HCT116 (cell line): ENCODE results near the gene AR. TPM values are rescaled to one million over a fixed set of nuclear protein-coding genes. Genes with fewer than 3 reads are reported as not detected.

Source experiments
- ATAC-seq: fragments of 200-7000 bp; cut with Tn5 transposase; 2 replicates; pipeline ENCODE4 v1.9.1; 2020; ENCODE audit warnings: mild to moderate bottlenecking, moderate library complexity
- BruUV-seq: library from RNA; stranded (reverse); fragments of 400-500 nt; replicated peaks from 2 replicates; lab custom pipeline; 2021; lab: Mats Ljungman, UMichigan
- CTCF ChIA-PET: fragments of 300-600 bp; sonication (Branson Sonifier 250); formaldehyde crosslinking; loops from one replicate; lab custom pipeline; 2021; ENCODE audit warnings: antibody characterized with exemption; lab: Charles Lee
- POLR2A ChIA-PET: fragments of 300-600, 350-600 bp; sonication (Branson Sonifier 250); formaldehyde crosslinking; loops from one replicate; lab custom pipeline; 2021; ENCODE audit warnings: antibody characterized with exemption; lab: Charles Lee
- RAD21 ChIA-PET, 2 experiments: fragments of 300-600 bp; sonication (Branson Sonifier 250); formaldehyde crosslinking; loops; one replicate each; lab custom pipeline; 2023; ENCODE audit warnings: low total read pairs in 2 of 2; ENCODE audit not compliant: uncharacterized antibody in 2 of 2, unreplicated experiment in 2 of 2, low non-redundant PET in 1 of 2; lab: Charles Lee
- DNase-seq: peaks from one replicate; pipeline ENCODE4 v3.0.0-alpha.2; 2010; ENCODE audit warnings: low read depth, low spot score
- H2AFZ ChIP-seq: fragments of 200-600 bp; shearing (Covaris generic), sonication (generic); 2 replicates; pipeline ENCODE4 v1.6.1; 2017; ENCODE audit warnings: low read depth, mixed run types, mixed read lengths, antibody characterized with exemption, low read length; ENCODE audit not compliant: poor library complexity, severe bottlenecking
- H3K27ac ChIP-seq: 2 replicates; pipeline ENCODE4 v1.5.1; 2012; ENCODE audit warnings: low read depth, low read length
- H3K27me3 ChIP-seq: fragments of 200-600 bp; sonication (generic); 2 replicates; pipeline ENCODE4 v1.6.1; 2016; ENCODE audit warnings: mixed run types, low read length, mixed read lengths; ENCODE audit not compliant: insufficient read depth
- H3K36me3 ChIP-seq, 2 experiments: fragments of 200-500 bp in 1 of 2; fragments of 200-600 bp in 1 of 2; sonication (Bioruptor generic) in 1 of 2; sonication (generic) in 1 of 2; 2 replicates each; pipeline versions ENCODE4 v1.5.1 to v1.6.1; 2014 to 2016; ENCODE audit warnings: low read length in 2 of 2, inconsistent platforms in 1 of 2, mixed read lengths in 1 of 2, mixed run types in 1 of 2; ENCODE audit not compliant: insufficient read depth in 2 of 2, control insufficient read depth in 1 of 2
- H3K4me1 ChIP-seq, 2 experiments: fragments of 200-600 bp in 1 of 2; sonication (generic) in 1 of 2; 2 replicates each; pipeline versions ENCODE4 v1.5.1 to v1.6.1; 2012 to 2017; ENCODE audit warnings: low read length in 2 of 2, inconsistent platforms in 1 of 2, mild to moderate bottlenecking in 1 of 2, mixed read lengths in 1 of 2, mixed run types in 1 of 2, moderate library complexity in 1 of 2; ENCODE audit not compliant: insufficient read depth in 2 of 2, control insufficient read depth in 1 of 2
- H3K4me2 ChIP-seq: fragments of 200-600 bp; sonication (generic); 2 replicates; pipeline ENCODE4 v1.6.1; 2017; ENCODE audit warnings: mixed run types, low read length, mixed read lengths
- H3K4me3 ChIP-seq, 2 experiments: fragments of 200-600 bp in 1 of 2; sonication (generic) in 1 of 2; replicated peaks in 1 of 2; 2 replicates each; pipeline ENCODE4 v1.5.1; 2011 to 2016; ENCODE audit warnings: low read length in 2 of 2, control low read depth in 1 of 2, low read depth in 1 of 2, mild to moderate bottlenecking in 1 of 2, mixed read lengths in 1 of 2, mixed run types in 1 of 2
- H3K79me2 ChIP-seq: fragments of 200-600 bp; sonication (generic); 2 replicates; pipeline ENCODE4 v1.6.1; 2017; ENCODE audit warnings: mild to moderate bottlenecking, mixed run types, low read length, moderate library complexity, mixed read lengths; ENCODE audit not compliant: insufficient read depth
- H3K9ac ChIP-seq: fragments of 200-600 bp; sonication (generic); 2 replicates; pipeline ENCODE4 v1.6.1; 2016; ENCODE audit warnings: low read length, mixed read lengths
- H3K9me2 ChIP-seq: fragments of 200-600 bp; sonication (generic), shearing (Covaris generic); 2 replicates; pipeline ENCODE4 v1.6.1; 2017; ENCODE audit warnings: mixed run types, mild to moderate bottlenecking, moderate library complexity; ENCODE audit not compliant: insufficient read depth
- H3K9me3 ChIP-seq, 2 experiments: fragments of 200-500 bp in 1 of 2; fragments of 200-600 bp in 1 of 2; sonication (Bioruptor generic) in 1 of 2; sonication (generic) in 1 of 2; 2 replicates each; pipeline ENCODE4 v1.6.1; 2014 to 2017; ENCODE audit warnings: low read length in 2 of 2, mixed read lengths in 2 of 2, inconsistent platforms in 1 of 2, low read depth in 1 of 2, mild to moderate bottlenecking in 1 of 2, mixed run types in 1 of 2, moderate library complexity in 1 of 2; ENCODE audit not compliant: control insufficient read depth in 1 of 2, insufficient read depth in 1 of 2
- H4K20me1 ChIP-seq: fragments of 200-600 bp; sonication (generic), shearing (Covaris generic); 2 replicates; pipeline ENCODE4 v1.6.1; 2017; ENCODE audit warnings: mixed run types, mild to moderate bottlenecking, moderate library complexity; ENCODE audit not compliant: insufficient read depth
- ATF3 ChIP-seq: IDR thresholded peaks from 2 replicates; pipeline ENCODE4 v1.6.1; 2012
- CEBPB ChIP-seq: IDR thresholded peaks from 2 replicates; pipeline ENCODE4 v1.6.1; 2012; ENCODE audit warnings: low read depth
- EGR1 ChIP-seq: IDR thresholded peaks from 2 replicates; pipeline ENCODE4 v1.6.1; 2012; ENCODE audit warnings: low read depth
- JUND ChIP-seq: IDR thresholded peaks from 2 replicates; pipeline ENCODE4 v1.6.1; 2012
- POLR2A ChIP-seq: IDR thresholded peaks from 2 replicates; pipeline ENCODE4 v1.7.0; 2011; ENCODE audit warnings: borderline replicate concordance; ENCODE audit not compliant: insufficient read depth, insufficient read length; ENCODE audit errors: extremely low read depth
- RAD21 ChIP-seq: IDR thresholded peaks from 2 replicates; pipeline ENCODE4 v1.6.1; 2012; ENCODE audit warnings: low read depth, mild to moderate bottlenecking
- SP1 ChIP-seq: IDR thresholded peaks from 2 replicates; pipeline ENCODE4 v1.6.1; 2012; ENCODE audit warnings: low read depth
- SRF ChIP-seq: IDR thresholded peaks from 2 replicates; pipeline ENCODE4 v1.6.1; 2012; ENCODE audit warnings: low read depth
- TCF7L2 ChIP-seq: IDR thresholded peaks from 2 replicates; pipeline ENCODE4 v1.7.0; 2011; ENCODE audit warnings: borderline replicate concordance, inconsistent platforms; ENCODE audit not compliant: insufficient read depth, insufficient read length; ENCODE audit errors: extremely low read depth
- ZFX ChIP-seq: fragments of 450-650 bp; IDR thresholded peaks from 2 replicates; pipeline ENCODE4 v1.6.1; 2017
- ZNF274 ChIP-seq: fragments of 200-500 bp; sonication (Bioruptor generic); IDR thresholded peaks from 2 replicates; pipeline ENCODE4 v1.6.1; 2014; ENCODE audit warnings: mild to moderate bottlenecking, low read depth, low read length, inconsistent platforms
- intact Hi-C: fragments of 100-400 bp; cut with micrococcal nuclease; formaldehyde crosslinking; loops from 2 replicates; pipeline ENCODE4 v1.10.0; 2022
- total RNA-seq: library from RNA; stranded (reverse); gene quantifications from one replicate; pipeline ENCODE4 v1.2.1, GENCODE V29; 2021; ENCODE audit not compliant: unreplicated experiment
- TF ChIP-seq, protein P1 (sequence below), 3 experiments: fragments of 200-600 bp in 1 of 3; sonication (generic) in 1 of 3; IDR thresholded peaks in 2 of 3; conservative IDR thresholded peaks in 1 of 3; 2 replicates each; pipeline ENCODE4 v1.5.1; 2012 to 2017; ENCODE audit warnings: low read depth in 2 of 3, low read length in 2 of 3, antibody characterized with exemption in 1 of 3, borderline replicate concordance in 1 of 3, control low read depth in 1 of 3, mild to moderate bottlenecking in 1 of 3, mixed read lengths in 1 of 3, mixed run types in 1 of 3, moderate library complexity in 1 of 3; ENCODE audit not compliant: insufficient read depth in 1 of 3
- TF ChIP-seq, protein P2 (sequence below): IDR thresholded peaks from 2 replicates; pipeline ENCODE4 v1.6.1; 2012

The AR gene
- total RNA-seq, 1 experiment from 2014 or later: 0.02 TPM

GRCh38 chrX:67599532-67599931, 55.7 kb downstream of the AR start:
- DNase-seq (no peak), ATAC-seq (no peak)
- intact Hi-C loops: no loop called here
- H3K36me3 ChIP-seq: no peaks in the 10 kb centered on the region
- ChIA-PET RAD21 (no interaction called here), POLR2A (no interaction called here)
- H4K20me1 ChIP-seq: no peaks in the 10 kb centered on the region
- H3K4me3 ChIP-seq: no peak overlapping the region
- no peaks in the 10 kb centered on the region for H3K27me3 ChIP-seq
- no peak overlapping the region for H3K9ac ChIP-seq
- no peak overlapping the region for H2AFZ ChIP-seq
- no peak overlapping the region for H3K27ac ChIP-seq
- H3K4me1 ChIP-seq: no peaks in the 10 kb centered on the region
- TF ChIP-seq SRF (no peak), RAD21 (no peak), SP1 (no peak), JUND (no peak), EGR1 (no peak), CEBPB (no peak), TCF7L2 (no peak), ATF3 (no peak), ZFX (no peak), POLR2A (no peak), ZNF274 (no peak)
- TF ChIP-seq, protein P1, sequence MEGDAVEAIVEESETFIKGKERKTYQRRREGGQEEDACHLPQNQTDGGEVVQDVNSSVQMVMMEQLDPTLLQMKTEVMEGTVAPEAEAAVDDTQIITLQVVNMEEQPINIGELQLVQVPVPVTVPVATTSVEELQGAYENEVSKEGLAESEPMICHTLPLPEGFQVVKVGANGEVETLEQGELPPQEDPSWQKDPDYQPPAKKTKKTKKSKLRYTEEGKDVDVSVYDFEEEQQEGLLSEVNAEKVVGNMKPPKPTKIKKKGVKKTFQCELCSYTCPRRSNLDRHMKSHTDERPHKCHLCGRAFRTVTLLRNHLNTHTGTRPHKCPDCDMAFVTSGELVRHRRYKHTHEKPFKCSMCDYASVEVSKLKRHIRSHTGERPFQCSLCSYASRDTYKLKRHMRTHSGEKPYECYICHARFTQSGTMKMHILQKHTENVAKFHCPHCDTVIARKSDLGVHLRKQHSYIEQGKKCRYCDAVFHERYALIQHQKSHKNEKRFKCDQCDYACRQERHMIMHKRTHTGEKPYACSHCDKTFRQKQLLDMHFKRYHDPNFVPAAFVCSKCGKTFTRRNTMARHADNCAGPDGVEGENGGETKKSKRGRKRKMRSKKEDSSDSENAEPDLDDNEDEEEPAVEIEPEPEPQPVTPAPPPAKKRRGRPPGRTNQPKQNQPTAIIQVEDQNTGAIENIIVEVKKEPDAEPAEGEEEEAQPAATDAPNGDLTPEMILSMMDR (IDR thresholded peaks at IDR 0.05 in 2 of 3, conservative IDR thresholded peaks at IDR 0.05 in 1 of 3; ENCODE audit: borderline replicate concordance in 1 of 3, insufficient read depth in 1 of 3, low read depth in 2 of 3, low read length in 2 of 3): no peak
- TF ChIP-seq, protein P2, sequence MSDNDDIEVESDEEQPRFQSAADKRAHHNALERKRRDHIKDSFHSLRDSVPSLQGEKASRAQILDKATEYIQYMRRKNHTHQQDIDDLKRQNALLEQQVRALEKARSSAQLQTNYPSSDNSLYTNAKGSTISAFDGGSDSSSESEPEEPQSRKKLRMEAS: no peak
- TF ChIP-seq, all 23 proteins: peak for 0
- no TSS peak for BruUV-seq
- Histone ChIP-seq H3K79me2 (no peaks in the 10 kb centered on the region), H3K9me2 (no peaks in the 10 kb centered on the region), H3K9me3 (no peaks in the 10 kb centered on the region), H3K4me2 (no peak overlapping the region)
- CTCF ChIA-PET: no interaction called here
